ENCODE results near the gene ITGA5.
"Not testable (repeated sequence)": the region's sequence is repeated elsewhere in the genome, so short reads cannot be mapped to it uniquely, and the experiment has no call there.

GRCh38 chr12:54354271-54354670 lies 64.8 kb downstream of the ITGA5 start:
- not testable (repeated sequence) for TF ChIP-seq EZH2 (IDR thresholded peaks at IDR 0.05; ENCODE audit: low read depth, unreplicated experiment); CTCF (conservative IDR thresholded peaks at IDR 0.05; ENCODE audit: low read depth in 2 of 2); REST (IDR thresholded peaks at IDR 0.05; ENCODE audit: unreplicated experiment); EZH2phosphoT487 (IDR thresholded peaks at IDR 0.05; ENCODE audit: unreplicated experiment); POLR2AphosphoS5 (IDR thresholded peaks at IDR 0.05; ENCODE audit: low read depth); JUNB (IDR thresholded peaks at IDR 0.05; ENCODE audit: unreplicated experiment); CREB1 (CRISPR knock-in tag; IDR thresholded peaks at IDR 0.05; ENCODE audit: low read depth); NANOG (IDR thresholded peaks at IDR 0.05; ENCODE audit: borderline replicate concordance)
